Thoracic aorta (tissue), 2 donors: ENCODE data around the gene TUBA1C. TPM values are rescaled to one million over a fixed set of nuclear protein-coding genes. Genes with fewer than 3 reads are reported as not detected.

Experiments
- ATAC-seq: fragments of 150-250 bp; one replicate; pipeline ENCODE4 v1.8.0; 2017; ENCODE audit warnings: low read depth; ENCODE audit not compliant: insufficient number of reproducible peaks, low FRiP score
- DNase-seq: peaks from one replicate; pipeline ENCODE4 v3.0.0-alpha.2; 2020; ENCODE audit warnings: low spot score
- H3K27ac ChIP-seq, 2 donors: fragments of 200-600 bp; sonication (generic); 1 replicate in 1 of 2; 2 replicates in 1 of 2; pipeline ENCODE4 v1.5.1; 2016; ENCODE audit warnings: mild to moderate bottlenecking in 2 of 2, moderate library complexity in 2 of 2
- H3K27me3 ChIP-seq: fragments of 200-600 bp; sonication (generic); replicated peaks from 2 replicates; pipeline ENCODE4 v1.6.0; 2016; ENCODE audit warnings: mild to moderate bottlenecking; ENCODE audit not compliant: insufficient read depth
- H3K36me3 ChIP-seq: fragments of 200-600 bp; sonication (generic); one replicate; pipeline ENCODE4 v1.5.1; 2016
- H3K4me1 ChIP-seq, 2 donors: fragments of 200-600 bp; sonication (generic); 1 replicate in 1 of 2; 2 replicates in 1 of 2; pipeline versions ENCODE4 v1.5.1 to v1.6.0; 2016; ENCODE audit warnings: low read depth in 2 of 2, mild to moderate bottlenecking in 1 of 2; ENCODE audit not compliant: control insufficient read depth in 1 of 2
- H3K4me3 ChIP-seq: fragments of 200-600 bp; sonication (generic); 2 replicates; pipeline ENCODE4 v1.5.1; 2016; ENCODE audit warnings: mild to moderate bottlenecking
- H3K9me3 ChIP-seq: fragments of 200-600 bp; sonication (generic); 2 replicates; pipeline ENCODE4 v1.5.1; 2016
- total RNA-seq, 2 donors: library from RNA; depleted of rRNA; stranded (reverse); fragments of >200 nt; gene quantifications; one replicate each; pipeline versions ENCODE4 v1.1.0 to v1.2.3, GENCODE V29; 2016
- TF ChIP-seq, protein P1 (sequence below): fragments of 200-600 bp; sonication (generic); IDR thresholded peaks from one replicate; pipeline ENCODE4 v1.5.1; 2019; ENCODE audit warnings: antibody characterized with exemption

TUBA1C gene
- total RNA-seq, 2 donors from 2014 or later, result 239 to 277 TPM

- Histone ChIP-seq H3K36me3 (no peaks in the 10 kb centered on the region), H3K9me3 (no peaks in the 10 kb centered on the region), H3K4me3 (no peak overlapping the region), H3K27me3 (no peaks in the 10 kb centered on the region), H3K4me1 (peaks cover 16 to 26% of the 10 kb centered on the region in 2 donors), H3K27ac (no peak overlapping the region)
- TF ChIP-seq, protein P1, sequence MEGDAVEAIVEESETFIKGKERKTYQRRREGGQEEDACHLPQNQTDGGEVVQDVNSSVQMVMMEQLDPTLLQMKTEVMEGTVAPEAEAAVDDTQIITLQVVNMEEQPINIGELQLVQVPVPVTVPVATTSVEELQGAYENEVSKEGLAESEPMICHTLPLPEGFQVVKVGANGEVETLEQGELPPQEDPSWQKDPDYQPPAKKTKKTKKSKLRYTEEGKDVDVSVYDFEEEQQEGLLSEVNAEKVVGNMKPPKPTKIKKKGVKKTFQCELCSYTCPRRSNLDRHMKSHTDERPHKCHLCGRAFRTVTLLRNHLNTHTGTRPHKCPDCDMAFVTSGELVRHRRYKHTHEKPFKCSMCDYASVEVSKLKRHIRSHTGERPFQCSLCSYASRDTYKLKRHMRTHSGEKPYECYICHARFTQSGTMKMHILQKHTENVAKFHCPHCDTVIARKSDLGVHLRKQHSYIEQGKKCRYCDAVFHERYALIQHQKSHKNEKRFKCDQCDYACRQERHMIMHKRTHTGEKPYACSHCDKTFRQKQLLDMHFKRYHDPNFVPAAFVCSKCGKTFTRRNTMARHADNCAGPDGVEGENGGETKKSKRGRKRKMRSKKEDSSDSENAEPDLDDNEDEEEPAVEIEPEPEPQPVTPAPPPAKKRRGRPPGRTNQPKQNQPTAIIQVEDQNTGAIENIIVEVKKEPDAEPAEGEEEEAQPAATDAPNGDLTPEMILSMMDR, result no peak
- ATAC-seq, result no peak
- no peak for DNase-seq
Measured at GRCh38 chr12:49230805-49231194, 34.1 kb upstream of the TUBA1C start.

DNA sequence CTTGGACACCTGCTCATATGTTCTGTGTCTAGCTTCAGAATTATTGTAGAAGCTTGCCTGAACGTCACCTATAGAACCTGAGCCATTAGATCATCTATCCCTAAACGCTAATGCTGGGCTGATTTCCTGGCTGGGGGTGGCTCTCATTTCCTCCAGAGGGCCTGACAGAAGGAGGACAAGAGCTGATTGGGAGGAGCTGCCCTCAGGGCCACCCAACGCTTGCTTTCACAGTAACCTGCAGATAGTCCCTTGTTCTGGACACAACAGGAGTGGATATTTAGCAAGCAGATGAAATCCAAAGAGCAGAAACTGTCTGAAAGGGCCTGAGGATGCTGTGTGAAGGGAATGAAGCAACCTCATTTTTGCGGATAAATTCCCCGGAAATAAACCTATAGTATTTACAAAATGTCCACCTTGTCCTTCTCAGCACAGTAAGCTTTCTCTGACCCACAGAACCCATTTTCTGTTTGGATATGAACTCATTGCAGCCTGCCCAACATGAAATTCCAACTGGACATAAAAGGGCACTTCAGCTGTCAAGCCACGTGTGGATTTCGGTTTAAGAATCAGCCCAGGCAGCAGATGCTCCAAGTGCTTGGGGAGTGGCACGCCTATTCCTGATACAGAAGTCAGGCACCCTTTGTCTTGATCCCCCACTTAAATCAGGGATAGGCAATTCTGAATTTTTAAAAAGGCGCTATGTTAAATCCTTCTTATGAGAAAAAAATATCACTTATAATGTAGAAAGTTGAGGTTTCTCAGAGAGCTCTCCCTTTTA lies 32.8 kb upstream of the TUBA1C start:
- TF ChIP-seq, protein P1, result no peak
- Histone ChIP-seq H3K4me3 (peak overlapping the region; percentile 37), H3K36me3 (no peaks in the 10 kb centered on the region), H3K4me1 (peaks cover 16 to 26% of the 10 kb centered on the region in 2 donors), H3K27me3 (no peaks in the 10 kb centered on the region), H3K27ac (peak overlapping the region; percentile 74 to 80), H3K9me3 (no peaks in the 10 kb centered on the region)
- no peak for ATAC-seq
- no peak for DNase-seq

GRCh38 chr12:49232940-49233841 lies 31.7 kb upstream of the TUBA1C start:
- Histone ChIP-seq H3K27ac (peak overlapping the region; percentile 74 to 80), H3K9me3 (no peaks in the 10 kb centered on the region), H3K27me3 (no peaks in the 10 kb centered on the region), H3K36me3 (no peaks in the 10 kb centered on the region), H3K4me3 (peak overlapping the region; percentile 37), H3K4me1 (peaks cover 16 to 26% of the 10 kb centered on the region in 2 donors)
- no peak for ATAC-seq
- TF ChIP-seq, protein P1, result no peak
- DNase-seq, result no peak

- Histone ChIP-seq H3K9me3 (no peaks in the 10 kb centered on the region), H3K4me1 (peaks cover 16 to 26% of the 10 kb centered on the region in 2 donors), H3K27me3 (no peaks in the 10 kb centered on the region), H3K36me3 (no peaks in the 10 kb centered on the region), H3K4me3 (peak overlapping the region; percentile 70), H3K27ac (peak overlapping the region; percentile 80 to 89)
- ATAC-seq, result no peak
- TF ChIP-seq, protein P1, result no peak
- peak; percentile 12 for DNase-seq
Measured at GRCh38 chr12:49233842-49234526, 30.9 kb upstream of the TUBA1C start.

- TF ChIP-seq, protein P1, result no peak
Measured at GRCh38 chr12:49236423-49236822, 28.5 kb upstream of the TUBA1C start.

More at GRCh38 chr12:49236423-49236822, 28.5 kb upstream of the TUBA1C start:
- no peak for ATAC-seq
- Histone ChIP-seq H3K27ac (no peak overlapping the region), H3K4me1 (peaks cover 16 to 26% of the 10 kb centered on the region in 2 donors), H3K27me3 (no peaks in the 10 kb centered on the region), H3K4me3 (no peak overlapping the region), H3K36me3 (no peaks in the 10 kb centered on the region), H3K9me3 (no peaks in the 10 kb centered on the region)
- no peak for DNase-seq
